Gastrocnemius medialis (tissue), 4 donors: ENCODE results near the gene HEATR5A. TPM values are rescaled to one million over a fixed set of nuclear protein-coding genes. Genes with fewer than 3 reads are reported as not detected.

Experiments used
- ATAC-seq, 2 donors: fragments of 150-250 bp; one replicate each; pipeline ENCODE4 v1.9.1; 2016
- DNase-seq, 2 donors: peaks; one replicate each; pipeline ENCODE4 v3.0.0-alpha.2; 2019
- H3K27ac ChIP-seq, 4 donors: fragments of 200-600 bp; sonication (generic); 1 replicate in 1 of 4; 2 replicates in 3 of 4; pipeline ENCODE4 v1.5.1; 2016 to 2018; ENCODE audit warnings: mild to moderate bottlenecking in 2 of 4, moderate library complexity in 1 of 4
- H3K27me3 ChIP-seq, 3 donors: fragments of 200-600 bp; sonication (generic) in 2 of 3; 1 replicate in 1 of 3; 2 replicates in 2 of 3; pipeline versions ENCODE4 v1.5.1 to v1.6.0; 2016 to 2019; ENCODE audit warnings: mild to moderate bottlenecking in 1 of 3, moderate library complexity in 1 of 3
- H3K36me3 ChIP-seq, 2 donors: fragments of 200-600 bp; sonication (generic) in 1 of 2; one replicate each; pipeline ENCODE4 v1.5.1; 2017 to 2018
- H3K4me1 ChIP-seq, 2 donors: fragments of 200-600 bp; sonication (generic) in 1 of 2; one replicate each; pipeline ENCODE4 v1.5.1; 2016 to 2017; ENCODE audit warnings: mild to moderate bottlenecking in 2 of 2
- H3K4me3 ChIP-seq, 4 donors: fragments of 200-600 bp; sonication (generic) in 3 of 4; 1 replicate in 1 of 4; 2 replicates in 3 of 4; pipeline ENCODE4 v1.5.1; 2016 to 2019; ENCODE audit warnings: mild to moderate bottlenecking in 2 of 4
- H3K9me3 ChIP-seq, 3 donors: fragments of 200-600 bp; sonication (generic) in 2 of 3; 1 replicate in 1 of 3; 2 replicates in 2 of 3; pipeline ENCODE4 v1.5.1; 2016 to 2019
- CTCF ChIP-seq, 5 experiments: fragments of 450-650 bp in 3 of 5; fragments of 200-600 bp in 2 of 5; sonication (generic) in 2 of 5; IDR thresholded peaks in 4 of 5; conservative IDR thresholded peaks in 1 of 5; 1 replicate in 4 of 5; 2 replicates in 1 of 5; pipeline ENCODE4 v1.5.1; 2016 to 2019; ENCODE audit warnings: antibody characterized with exemption in 5 of 5, mild to moderate bottlenecking in 3 of 5, moderate library complexity in 3 of 5
- POLR2A ChIP-seq, 2 donors: fragments of 450-650 bp; IDR thresholded peaks; one replicate each; pipeline ENCODE4 v1.6.1; 2017; ENCODE audit warnings: antibody characterized with exemption in 2 of 2, mild to moderate bottlenecking in 2 of 2, moderate library complexity in 2 of 2
- in situ Hi-C, 4 donors: fragments of 200-750 bp; cut with MboI; loops; one replicate each; pipeline versions ENCODE4 v1.15.0 to v1.8.0; 2017; ENCODE audit warnings: low sequenced_read_pairs in 4 of 4
- intact Hi-C: fragments of 100-400 bp; cut with DNase I; formaldehyde crosslinking; loops from one replicate; pipeline ENCODE4 v1.15.1; 2023; ENCODE audit warnings: low total_unique reads
- total RNA-seq, 4 donors: library from RNA; depleted of rRNA; stranded (reverse); fragments of >200 nt; gene quantifications; one replicate each; pipeline versions ENCODE4 v1.1.0 to v1.2.3, GENCODE V29; 2016

HEATR5A gene
- total RNA-seq, 4 donors from 2014 or later, result 11.3 to 39.7 (median 19.3) TPM

GRCh38 chr14:31287294-31287972, 132.9 kb downstream of the HEATR5A start:
- ATAC-seq (no peak), DNase-seq (no peak)
- no peaks in the 10 kb centered on the region for H3K9me3 ChIP-seq
- no peak for TF ChIP-seq CTCF (IDR thresholded peaks at IDR 0.05 in 4 of 5, conservative IDR thresholded peaks at IDR 0.05 in 1 of 5)
- no peak for TF ChIP-seq POLR2A (IDR thresholded peaks at IDR 0.05)
- H3K36me3 ChIP-seq, result no peaks in the 10 kb centered on the region
- intact Hi-C loops, result no loop called here
- no peak overlapping the region for H3K27ac ChIP-seq
- H3K27me3 ChIP-seq, result no peaks in the 10 kb centered on the region
- in situ Hi-C loops, result no loop called here
- H3K4me3 ChIP-seq, result no peak overlapping the region
- no peaks in the 10 kb centered on the region for H3K4me1 ChIP-seq

GRCh38 chr14:31286456-31287293, 133.7 kb downstream of the HEATR5A start:
- no peaks in the 10 kb centered on the region for H3K4me1 ChIP-seq
- H3K36me3 ChIP-seq, result no peaks in the 10 kb centered on the region
- H3K4me3 ChIP-seq, result no peak overlapping the region
- in situ Hi-C loops (no loop called here), intact Hi-C loops (no loop called here)
- no peak for TF ChIP-seq CTCF (IDR thresholded peaks at IDR 0.05 in 4 of 5, conservative IDR thresholded peaks at IDR 0.05 in 1 of 5)
- no peak for TF ChIP-seq POLR2A (IDR thresholded peaks at IDR 0.05)
- H3K9me3 ChIP-seq, result no peaks in the 10 kb centered on the region
- H3K27me3 ChIP-seq, result no peaks in the 10 kb centered on the region
- no peak for DNase-seq
- ATAC-seq, result peak in 1 of 2 donors; percentile 27
- no peak overlapping the region for H3K27ac ChIP-seq

- in situ Hi-C loops, result no loop called here
- no peak overlapping the region for H3K27ac ChIP-seq
Observed at GRCh38 chr14:31283578-31284252, 136.6 kb downstream of the HEATR5A start.

GRCh38 chr14:31283153-31283552, 137.2 kb downstream of the HEATR5A start:
- intact Hi-C loops, result no loop called here
- in situ Hi-C loops, result no loop called here
- H3K4me1 ChIP-seq, result no peaks in the 10 kb centered on the region

More at GRCh38 chr14:31283578-31284252, 136.6 kb downstream of the HEATR5A start:
- Histone ChIP-seq H3K9me3 (peaks cover 0 to 3% (median 0%) of the 10 kb centered on the region in 3 donors), H3K4me3 (no peak overlapping the region), H3K27me3 (no peaks in the 10 kb centered on the region), H3K36me3 (no peaks in the 10 kb centered on the region), H3K4me1 (no peaks in the 10 kb centered on the region)
- DNase-seq (no peak), ATAC-seq (no peak)
- intact Hi-C loops, result no loop called here
- TF ChIP-seq POLR2A (IDR thresholded peaks at IDR 0.05), result no peak
- no peak for TF ChIP-seq CTCF (IDR thresholded peaks at IDR 0.05 in 4 of 5, conservative IDR thresholded peaks at IDR 0.05 in 1 of 5)

More at GRCh38 chr14:31283153-31283552, 137.2 kb downstream of the HEATR5A start:
- Histone ChIP-seq H3K36me3 (no peaks in the 10 kb centered on the region), H3K27me3 (no peaks in the 10 kb centered on the region), H3K27ac (no peak overlapping the region), H3K4me3 (no peak overlapping the region), H3K9me3 (peaks cover 0 to 5% (median 0%) of the 10 kb centered on the region in 3 donors)
- no peak for TF ChIP-seq CTCF (IDR thresholded peaks at IDR 0.05 in 4 of 5, conservative IDR thresholded peaks at IDR 0.05 in 1 of 5)
- TF ChIP-seq POLR2A (IDR thresholded peaks at IDR 0.05), result no peak
- DNase-seq (no peak), ATAC-seq (no peak)
